GM23338 (cell line): ENCODE measurements around the gene TRAPPC10.

Experiments
- CREB1 ChIP-seq: fragments of 250-450 bp; sonication (Bioruptor Pico); IDR thresholded peaks from 2 replicates; pipeline ENCODE4 v1.5.0; 2020; ENCODE audit warnings: low read depth, mild to moderate bottlenecking, moderate library complexity
- CTCF ChIP-seq, 2 experiments: fragments of 200-600 bp in 1 of 2; sonication (generic) in 1 of 2; conservative IDR thresholded peaks; 2 replicates each; pipeline versions ENCODE4 v1.5.1 to v1.6.1; 2016 to 2017; ENCODE audit warnings: antibody characterized with exemption in 2 of 2, low read depth in 2 of 2, mild to moderate bottlenecking in 2 of 2, moderate library complexity in 1 of 2
- ETS1 ChIP-seq: IDR thresholded peaks from 2 replicates; pipeline ENCODE4 v1.6.1; 2016; ENCODE audit warnings: antibody characterized with exemption
- EZH2 ChIP-seq: fragments of 200-600 bp; sonication (generic); IDR thresholded peaks from one replicate; pipeline ENCODE4 v1.8.0; 2017; ENCODE audit warnings: antibody characterized with exemption, mild to moderate bottlenecking, low read depth; ENCODE audit not compliant: unreplicated experiment
- EZH2phosphoT487 ChIP-seq: fragments of 200-600 bp; sonication (generic); IDR thresholded peaks from one replicate; pipeline ENCODE4 v1.8.1; 2018; ENCODE audit warnings: antibody characterized with exemption; ENCODE audit not compliant: unreplicated experiment
- JUNB ChIP-seq: IDR thresholded peaks from one replicate; pipeline ENCODE4 v1.6.1; 2016; ENCODE audit warnings: antibody characterized with exemption; ENCODE audit not compliant: unreplicated experiment
- NANOG ChIP-seq: IDR thresholded peaks from 2 replicates; pipeline ENCODE4 v1.6.1; 2016; ENCODE audit warnings: antibody characterized with exemption, borderline replicate concordance
- POLR2AphosphoS5 ChIP-seq: IDR thresholded peaks from 2 replicates; pipeline ENCODE4 v1.6.1; 2016; ENCODE audit warnings: antibody characterized with exemption, low read depth
- REST ChIP-seq: IDR thresholded peaks from one replicate; pipeline ENCODE4 v1.6.1; 2018; ENCODE audit warnings: antibody characterized with exemption; ENCODE audit not compliant: unreplicated experiment
- STAT1 ChIP-seq: IDR thresholded peaks from one replicate; pipeline ENCODE4 v1.6.1; 2016; ENCODE audit warnings: antibody characterized with exemption; ENCODE audit not compliant: unreplicated experiment
- ZNF114 ChIP-seq: fragments of 250-450 bp; sonication (Bioruptor Pico); IDR thresholded peaks from 2 replicates; pipeline ENCODE4 v1.5.0; 2020; ENCODE audit warnings: mild to moderate bottlenecking, moderate library complexity
- ZNF331 ChIP-seq: fragments of 250-450 bp; sonication (Bioruptor Pico); IDR thresholded peaks from 2 replicates; pipeline ENCODE4 v1.5.0; 2020; ENCODE audit warnings: low read depth, mild to moderate bottlenecking, moderate library complexity
- ZNF462 ChIP-seq: fragments of 250-450 bp; sonication (Bioruptor Pico); IDR thresholded peaks from 2 replicates; pipeline ENCODE4 v1.5.0; 2020; ENCODE audit warnings: mild to moderate bottlenecking, moderate library complexity

GRCh38 chr21:44024257-44024656, 12.1 kb downstream of the TRAPPC10 start:
- TF ChIP-seq CTCF (conservative IDR thresholded peaks at IDR 0.05; ENCODE audit: low read depth in 2 of 2) (no peak), POLR2AphosphoS5 (no peak), CREB1 (CRISPR knock-in tag) (no peak), EZH2phosphoT487 (no peak), JUNB (no peak), STAT1 (no peak), ETS1 (no peak), EZH2 (no peak), REST (no peak), ZNF114 (CRISPR knock-in tag) (no peak), ZNF331 (CRISPR knock-in tag) (no peak), NANOG (no peak), ZNF462 (CRISPR knock-in tag) (no peak)
